Stomach smooth muscle (tissue), 2 donors: ENCODE results near the gene TTC39C.
"Not testable (repeated sequence)": the region's sequence is repeated elsewhere in the genome, so short reads cannot be mapped to it uniquely, and the experiment has no call there.

Experiments
- H3K27ac ChIP-seq: one replicate; pipeline ENCODE4 v1.7.0; 2013; ENCODE audit warnings: mild to moderate bottlenecking, low read length, inconsistent platforms
- H3K27me3 ChIP-seq, 2 donors: one replicate each; pipeline ENCODE4 v1.7.0; 2013; ENCODE audit warnings: low read length in 2 of 2; ENCODE audit not compliant: insufficient read depth in 2 of 2, control insufficient read depth in 1 of 2
- H3K36me3 ChIP-seq, 2 donors: one replicate each; pipeline ENCODE4 v1.7.0; 2013; ENCODE audit warnings: low read length in 2 of 2; ENCODE audit not compliant: control insufficient read depth in 2 of 2, insufficient read depth in 2 of 2
- H3K4me1 ChIP-seq: one replicate; pipeline ENCODE4 v1.7.0; 2013; ENCODE audit warnings: low read length; ENCODE audit not compliant: control insufficient read depth, insufficient read depth
- H3K4me3 ChIP-seq, 2 donors: one replicate each; pipeline ENCODE4 v1.7.0; 2013; ENCODE audit warnings: low read length in 2 of 2
- H3K9ac ChIP-seq, 2 donors: one replicate each; pipeline ENCODE4 v1.7.0; 2013; ENCODE audit warnings: low read length in 2 of 2, mild to moderate bottlenecking in 1 of 2
- H3K9me3 ChIP-seq, 2 donors: one replicate each; pipeline ENCODE4 v1.7.0; 2013; ENCODE audit warnings: low read length in 2 of 2; ENCODE audit not compliant: control insufficient read depth in 2 of 2
- donor health status: healthy.
- donor health status: Pancreatic carcinoma.

Gene TTC39C

GRCh38 chr18:24056506-24056905 lies 42.0 kb downstream of the TTC39C start:
- Histone ChIP-seq H3K27ac (no peak overlapping the region), H3K4me1 (no peaks in the 10 kb centered on the region), H3K27me3 (no peaks in the 10 kb centered on the region)

DNA sequence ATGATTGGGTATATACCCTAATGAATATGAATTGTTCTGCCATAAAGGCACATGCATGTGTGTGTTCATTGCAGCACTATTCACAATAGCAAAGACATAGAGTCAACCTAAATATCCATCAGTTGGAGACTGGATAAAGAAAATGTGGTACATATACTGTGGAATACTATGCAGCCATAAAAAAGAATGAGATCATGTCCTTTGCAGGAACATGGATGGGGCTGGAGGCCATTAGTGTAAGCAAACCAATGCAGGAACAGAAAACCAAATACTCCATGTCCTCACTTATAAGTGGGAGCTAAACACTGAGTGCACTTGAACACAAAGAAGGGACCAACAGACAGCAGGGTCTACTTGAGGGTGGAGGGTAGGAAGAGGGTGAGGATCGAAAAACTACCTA lies 43.2 kb downstream of the TTC39C start:
- no peaks in the 10 kb centered on the region for H3K27me3 ChIP-seq
- no peaks in the 10 kb centered on the region for H3K36me3 ChIP-seq
- no peaks in the 10 kb centered on the region for H3K9me3 ChIP-seq
- no peak overlapping the region for H3K9ac ChIP-seq
- no peak overlapping the region for H3K27ac ChIP-seq
- no peak overlapping the region for H3K4me3 ChIP-seq
- no peaks in the 10 kb centered on the region for H3K4me1 ChIP-seq

More at GRCh38 chr18:24056506-24056905, 42.0 kb downstream of the TTC39C start:
- Histone ChIP-seq H3K36me3 (no peaks in the 10 kb centered on the region), H3K9ac (no peak overlapping the region), H3K4me3 (no peak overlapping the region), H3K9me3 (no peaks in the 10 kb centered on the region)

DNA sequence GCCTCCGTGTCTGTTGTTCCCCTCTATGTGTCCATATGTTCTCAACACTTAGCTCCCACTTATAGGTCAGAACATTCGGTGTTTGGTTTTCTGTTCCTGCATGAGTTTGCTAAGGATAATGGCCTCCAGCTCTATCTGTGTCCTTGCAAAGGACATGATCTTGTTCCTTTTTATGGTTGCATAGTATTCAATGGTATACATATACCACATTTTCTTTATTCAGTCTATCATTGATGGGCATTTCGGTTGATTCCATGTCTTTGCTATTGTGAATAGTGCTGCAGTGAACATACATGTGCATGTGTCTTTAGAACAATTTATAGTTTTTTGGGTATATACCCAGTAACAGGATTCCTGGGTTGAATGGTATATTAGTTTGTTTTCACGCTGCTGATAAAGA lies 44.8 kb downstream of the TTC39C start:
- H3K4me1 ChIP-seq, H3K36me3 ChIP-seq, H3K27ac ChIP-seq: not testable (repeated sequence)

DNA sequence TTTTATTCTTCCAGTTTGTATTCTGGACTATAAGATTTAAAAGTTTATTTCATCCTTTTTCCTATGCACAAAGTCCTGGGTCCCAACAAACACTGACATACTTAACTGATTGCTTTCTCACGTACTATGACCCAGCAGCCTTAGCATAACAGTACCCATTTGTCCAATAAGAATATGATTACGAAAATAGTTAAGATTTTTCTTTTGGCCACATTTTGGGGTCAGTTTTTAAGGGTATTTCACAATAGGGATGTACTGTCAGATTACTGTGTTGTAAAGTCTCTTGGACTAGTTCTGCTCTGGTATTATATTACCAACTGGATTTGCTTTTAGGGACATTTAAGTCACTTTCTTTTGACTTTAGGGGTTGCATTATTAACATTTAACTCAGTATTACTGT lies 46.1 kb downstream of the TTC39C start:
- no peaks in the 10 kb centered on the region for H3K9me3 ChIP-seq
- H3K27me3 ChIP-seq = no peaks in the 10 kb centered on the region
- H3K4me1 ChIP-seq = no peaks in the 10 kb centered on the region
- H3K9ac ChIP-seq = no peak overlapping the region
- no peak overlapping the region for H3K27ac ChIP-seq
- no peaks in the 10 kb centered on the region for H3K36me3 ChIP-seq
- no peak overlapping the region for H3K4me3 ChIP-seq

More for the DNA sequence above, 44.8 kb downstream of the TTC39C start:
- H3K9ac ChIP-seq, H3K27me3 ChIP-seq, H3K4me3 ChIP-seq, H3K9me3 ChIP-seq: not testable (repeated sequence)

DNA sequence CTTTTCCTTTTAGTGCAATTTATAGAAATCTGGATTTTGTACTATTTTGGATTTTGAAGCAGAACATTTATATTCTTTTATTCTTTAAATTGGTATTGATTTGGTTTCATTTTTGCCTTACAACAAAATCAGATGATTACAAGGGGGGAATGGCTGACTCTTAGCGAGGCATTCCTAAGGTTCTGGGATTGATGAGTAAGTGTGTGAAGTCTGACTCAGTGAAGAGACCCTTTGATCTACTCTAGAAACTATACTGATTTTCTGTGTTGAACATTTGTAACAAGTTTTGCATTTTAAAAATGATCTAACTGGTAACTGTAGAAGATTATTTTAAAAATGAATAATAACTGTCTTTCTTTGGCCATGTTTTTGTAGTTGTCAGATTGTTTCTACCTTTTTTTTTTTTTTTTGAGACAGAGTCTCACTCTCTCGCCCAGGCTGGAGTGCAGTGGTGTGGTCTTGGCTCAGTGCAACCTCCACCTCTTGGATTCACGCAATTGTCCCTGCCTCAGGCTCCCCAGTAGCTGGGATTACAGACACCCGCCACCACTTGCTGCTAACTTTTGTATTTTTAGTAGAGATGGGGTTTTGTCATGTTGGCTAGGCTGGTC lies 48.7 kb downstream of the TTC39C start:
- Histone ChIP-seq H3K9me3 (no peaks in the 10 kb centered on the region), H3K27ac (no peak overlapping the region), H3K36me3 (peaks cover 0 to 5% of the 10 kb centered on the region in 2 donors), H3K4me3 (no peak overlapping the region), H3K4me1 (no peaks in the 10 kb centered on the region), H3K27me3 (no peaks in the 10 kb centered on the region), H3K9ac (no peak overlapping the region)

DNA sequence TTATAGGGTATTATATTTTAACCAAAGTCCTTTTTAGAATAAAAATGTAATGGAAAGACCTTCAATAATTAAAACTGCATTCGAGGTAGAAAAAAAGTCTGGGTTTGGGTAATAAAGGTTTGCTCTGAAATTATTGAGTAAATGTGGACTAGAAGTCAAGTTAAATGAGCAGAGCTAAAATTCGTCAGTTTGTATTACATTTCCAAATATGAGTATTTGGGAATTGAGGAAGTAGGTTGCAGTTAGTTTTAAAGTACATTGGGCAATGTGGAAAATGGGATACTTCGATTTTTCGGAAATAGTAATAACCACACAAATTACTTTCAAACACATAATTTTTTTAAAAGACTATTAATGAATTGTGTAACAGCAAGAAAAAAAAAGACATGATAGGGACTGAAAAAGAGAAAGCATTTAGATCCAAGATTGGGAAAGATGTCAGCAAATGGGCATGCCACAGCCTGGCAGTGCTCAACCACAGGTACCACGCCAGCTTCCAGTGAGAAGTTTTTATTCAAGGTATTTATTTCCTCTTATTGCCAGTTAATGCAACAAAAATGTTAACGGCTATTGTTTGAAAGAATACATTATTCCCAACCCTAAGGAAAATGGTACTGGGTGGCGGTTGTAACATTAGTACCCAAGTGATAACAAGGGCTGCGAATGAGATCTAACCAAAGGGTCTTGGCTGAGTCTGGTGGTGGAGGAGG lies 50.0 kb downstream of the TTC39C start:
- no peaks in the 10 kb centered on the region for H3K27me3 ChIP-seq
- no peak overlapping the region for H3K9ac ChIP-seq
- H3K36me3 ChIP-seq = peaks cover 0 to 5% of the 10 kb centered on the region in 2 donors
- no peaks in the 10 kb centered on the region for H3K9me3 ChIP-seq
- H3K4me1 ChIP-seq = no peaks in the 10 kb centered on the region
- no peak overlapping the region for H3K27ac ChIP-seq
- H3K4me3 ChIP-seq = no peak overlapping the region

- H3K9ac ChIP-seq = no peak overlapping the region
- peaks cover 0 to 5% of the 10 kb centered on the region in 2 donors for H3K36me3 ChIP-seq
- no peaks in the 10 kb centered on the region for H3K4me1 ChIP-seq
- no peaks in the 10 kb centered on the region for H3K9me3 ChIP-seq
- no peak overlapping the region for H3K27ac ChIP-seq
- no peak overlapping the region for H3K4me3 ChIP-seq
- H3K27me3 ChIP-seq = no peaks in the 10 kb centered on the region
These were observed 51.4 kb downstream of the TTC39C start for GRCh38 chr18:24065906-24066305.

- peaks cover 0 to 5% of the 10 kb centered on the region in 2 donors for H3K36me3 ChIP-seq
- no peaks in the 10 kb centered on the region for H3K27me3 ChIP-seq
- H3K27ac ChIP-seq = no peak overlapping the region
- no peak overlapping the region for H3K4me3 ChIP-seq
- H3K9me3 ChIP-seq = no peaks in the 10 kb centered on the region
- no peak overlapping the region for H3K9ac ChIP-seq
- no peaks in the 10 kb centered on the region for H3K4me1 ChIP-seq
These were observed 54.6 kb downstream of the TTC39C start for GRCh38 chr18:24068945-24069693.

GRCh38 chr18:24071029-24071428 lies 56.5 kb downstream of the TTC39C start:
- peaks cover 6% of the 10 kb centered on the region for H3K4me1 ChIP-seq
- no peaks in the 10 kb centered on the region for H3K27me3 ChIP-seq
- H3K9ac ChIP-seq = no peak overlapping the region
- no peak overlapping the region for H3K27ac ChIP-seq
- H3K9me3 ChIP-seq = no peaks in the 10 kb centered on the region
- peaks cover 0 to 5% of the 10 kb centered on the region in 2 donors for H3K36me3 ChIP-seq
- H3K4me3 ChIP-seq = no peak overlapping the region

- Histone ChIP-seq H3K27ac (no peak overlapping the region), H3K27me3 (no peaks in the 10 kb centered on the region), H3K9me3 (no peaks in the 10 kb centered on the region), H3K4me3 (no peak overlapping the region), H3K36me3 (peaks cover 0 to 5% of the 10 kb centered on the region in 2 donors), H3K4me1 (peaks cover 9% of the 10 kb centered on the region), H3K9ac (no peak overlapping the region)
These were observed 57.2 kb downstream of the TTC39C start for GRCh38 chr18:24071779-24072178.
